Left lung (tissue), 10 donors: Measurements from ENCODE around the gene AACS. TPM values are rescaled to one million over a fixed set of nuclear protein-coding genes. Genes with fewer than 3 reads are reported as not detected.

Source experiments
- ATAC-seq: fragments of 200-7000 bp; cut with Tn5 transposase; one replicate; pipeline ENCODE4 v1.9.1; 2020; ENCODE audit warnings: moderate library complexity
- DNase-seq, 4 donors: peaks; one replicate each; pipeline ENCODE4 v3.0.0-alpha.2; 2013 to 2020
- H3K27ac ChIP-seq, 2 donors: fragments of 200-600 bp; sonication (generic) in 1 of 2; one replicate each; pipeline versions ENCODE4 v1.5.0 to v1.8.0; 2020 to 2021
- H3K27me3 ChIP-seq, 2 donors: fragments of 200-600 bp; sonication (generic) in 1 of 2; one replicate each; pipeline versions ENCODE4 v1.5.0 to v1.8.0; 2020 to 2021
- H3K36me3 ChIP-seq, 2 donors: fragments of 200-600 bp; sonication (generic) in 1 of 2; one replicate each; pipeline versions ENCODE4 v1.5.0 to v1.8.0; 2020 to 2021
- H3K4me1 ChIP-seq, 2 donors: fragments of 200-600 bp; one replicate each; pipeline ENCODE4 v1.8.0; 2021
- H3K4me3 ChIP-seq, 2 donors: fragments of 200-600 bp; sonication (generic) in 1 of 2; one replicate each; pipeline versions ENCODE4 v1.5.0 to v1.8.0; 2020 to 2021; ENCODE audit warnings: mild to moderate bottlenecking in 1 of 2
- H3K9me3 ChIP-seq, 2 donors: fragments of 200-600 bp; sonication (generic) in 1 of 2; one replicate each; pipeline versions ENCODE4 v1.5.0 to v1.8.0; 2020 to 2021
- intact Hi-C, 2 donors: fragments of 100-400 bp; cut with DNase I; formaldehyde crosslinking; loops; one replicate each; pipeline versions ENCODE4 v1.11.2 to v1.14.2; 2022
- polyA plus RNA-seq, 6 donors: library from polyadenylated mRNA; unstranded; fragments of 120-200 nt; gene quantifications; one replicate each; pipeline ENCODE4 v1.2.1, GENCODE V29; 2013; ENCODE audit not compliant: insufficient read length in 6 of 6
- total RNA-seq, 2 donors: library from RNA; stranded (reverse); fragmentation: NEBNext Ultra II Directional; extraction: Animal tissue kit (Norgen Biotek cat#: 25700); gene quantifications; one replicate each; pipeline ENCODE4 v1.2.1, GENCODE V29; 2021
- TF ChIP-seq, protein P1 (sequence below), 2 donors: fragments of 200-600 bp; sonication (generic) in 1 of 2; IDR thresholded peaks; one replicate each; pipeline versions ENCODE4 v1.5.0 to v1.8.0; 2021; ENCODE audit warnings: antibody characterized with exemption in 2 of 2
- donor health status: DM: no; HTN: yes; CAD: no.
- donor health status: DM: no; HTN: no; CAD: no.

AACS gene
- total and polyA plus RNA-seq, 8 donors: 23.7 to 36.9 (median 27.2) TPM

DNA sequence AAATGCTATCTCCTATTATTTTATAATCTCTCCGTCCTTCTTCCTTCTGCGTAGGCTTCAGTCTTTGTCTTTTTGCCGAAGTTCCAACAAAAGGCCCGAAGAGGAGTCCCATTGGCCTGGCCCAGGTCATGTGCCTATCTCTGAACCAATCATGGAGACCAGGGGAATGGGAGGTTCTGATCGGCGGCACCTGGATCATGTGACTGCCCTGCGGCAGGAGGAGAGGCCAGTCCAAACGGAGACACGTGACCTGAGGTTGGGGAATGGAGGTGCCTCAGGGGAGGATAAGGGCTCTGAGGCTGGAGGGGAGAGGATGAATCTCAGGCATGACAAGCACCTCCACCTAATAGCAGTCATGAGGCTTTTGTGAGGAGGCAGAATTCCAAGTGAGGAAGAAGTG, 86.0 kb downstream of the AACS start:
- no peaks in the 10 kb centered on the region for H3K36me3 ChIP-seq
- no peak overlapping the region for H3K27ac ChIP-seq
- H3K4me3 ChIP-seq: no peak overlapping the region
- DNase-seq: no peak
- TF ChIP-seq, protein P1, sequence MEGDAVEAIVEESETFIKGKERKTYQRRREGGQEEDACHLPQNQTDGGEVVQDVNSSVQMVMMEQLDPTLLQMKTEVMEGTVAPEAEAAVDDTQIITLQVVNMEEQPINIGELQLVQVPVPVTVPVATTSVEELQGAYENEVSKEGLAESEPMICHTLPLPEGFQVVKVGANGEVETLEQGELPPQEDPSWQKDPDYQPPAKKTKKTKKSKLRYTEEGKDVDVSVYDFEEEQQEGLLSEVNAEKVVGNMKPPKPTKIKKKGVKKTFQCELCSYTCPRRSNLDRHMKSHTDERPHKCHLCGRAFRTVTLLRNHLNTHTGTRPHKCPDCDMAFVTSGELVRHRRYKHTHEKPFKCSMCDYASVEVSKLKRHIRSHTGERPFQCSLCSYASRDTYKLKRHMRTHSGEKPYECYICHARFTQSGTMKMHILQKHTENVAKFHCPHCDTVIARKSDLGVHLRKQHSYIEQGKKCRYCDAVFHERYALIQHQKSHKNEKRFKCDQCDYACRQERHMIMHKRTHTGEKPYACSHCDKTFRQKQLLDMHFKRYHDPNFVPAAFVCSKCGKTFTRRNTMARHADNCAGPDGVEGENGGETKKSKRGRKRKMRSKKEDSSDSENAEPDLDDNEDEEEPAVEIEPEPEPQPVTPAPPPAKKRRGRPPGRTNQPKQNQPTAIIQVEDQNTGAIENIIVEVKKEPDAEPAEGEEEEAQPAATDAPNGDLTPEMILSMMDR (IDR thresholded peaks at IDR 0.05): no peak
- no peaks in the 10 kb centered on the region for H3K9me3 ChIP-seq
- no peaks in the 10 kb centered on the region for H3K27me3 ChIP-seq
- intact Hi-C loops: no loop called here
- no peak for ATAC-seq
- H3K4me1 ChIP-seq: no peaks in the 10 kb centered on the region

GRCh38 chr12:125152463-125152862, 87.2 kb downstream of the AACS start:
- Histone ChIP-seq H3K27me3 (no peaks in the 10 kb centered on the region), H3K27ac (no peak overlapping the region), H3K4me1 (no peaks in the 10 kb centered on the region), H3K4me3 (no peak overlapping the region), H3K9me3 (no peaks in the 10 kb centered on the region), H3K36me3 (no peaks in the 10 kb centered on the region)
- no peak for DNase-seq
- ATAC-seq: no peak
- TF ChIP-seq, protein P1 (IDR thresholded peaks at IDR 0.05): no peak
- intact Hi-C loops: no loop called here

DNA sequence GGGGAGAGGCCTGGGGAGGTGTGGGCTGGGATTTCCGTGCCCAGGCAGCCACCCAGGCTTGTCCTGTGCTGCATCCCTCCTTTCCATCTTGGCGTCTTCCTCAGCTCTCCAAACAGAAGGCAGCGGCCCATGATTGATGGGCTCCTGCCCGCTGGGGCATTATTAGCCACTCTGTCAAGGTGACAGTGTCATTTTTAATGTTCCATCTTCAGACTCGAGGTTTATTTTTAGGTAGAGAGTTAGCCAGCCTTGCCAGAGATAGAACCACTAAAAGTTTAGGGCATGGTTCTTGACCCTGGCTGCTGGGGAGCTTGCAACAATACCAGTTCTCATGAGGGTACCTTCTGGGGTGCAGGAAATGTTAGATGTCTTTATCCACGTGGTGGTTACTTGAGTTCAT, 90.1 kb downstream of the AACS start:
- Histone ChIP-seq H3K27me3 (no peaks in the 10 kb centered on the region), H3K36me3 (no peaks in the 10 kb centered on the region), H3K9me3 (no peaks in the 10 kb centered on the region), H3K4me3 (no peak overlapping the region), H3K27ac (no peak overlapping the region), H3K4me1 (no peaks in the 10 kb centered on the region)
- no peak for DNase-seq
- no peak for ATAC-seq
- TF ChIP-seq, protein P1 (IDR thresholded peaks at IDR 0.05): no peak
- intact Hi-C loops: no loop called here

GRCh38 chr12:125157177-125157576, 91.9 kb downstream of the AACS start:
- H3K4me3 ChIP-seq: no peak overlapping the region
- no peaks in the 10 kb centered on the region for H3K4me1 ChIP-seq
- intact Hi-C loops: no loop called here
- no peaks in the 10 kb centered on the region for H3K27me3 ChIP-seq
- TF ChIP-seq, protein P1 (IDR thresholded peaks at IDR 0.05): no peak
- DNase-seq (no peak), ATAC-seq (no peak)
- H3K9me3 ChIP-seq: no peaks in the 10 kb centered on the region
- no peak overlapping the region for H3K27ac ChIP-seq
- no peaks in the 10 kb centered on the region for H3K36me3 ChIP-seq

- DNase-seq: no peak
- Histone ChIP-seq H3K36me3 (no peaks in the 10 kb centered on the region), H3K4me3 (no peak overlapping the region), H3K27ac (no peak overlapping the region), H3K9me3 (no peaks in the 10 kb centered on the region), H3K4me1 (no peaks in the 10 kb centered on the region), H3K27me3 (no peaks in the 10 kb centered on the region)
- ATAC-seq: no peak
- TF ChIP-seq, protein P1 (IDR thresholded peaks at IDR 0.05): no peak
- intact Hi-C loops: no loop called here
Measured at GRCh38 chr12:125159702-125160101, 94.5 kb downstream of the AACS start.
